Liver (tissue), 9 donors: ENCODE data around the gene DDAH2. TPM values are rescaled to one million over a fixed set of nuclear protein-coding genes. Genes with fewer than 3 reads are reported as not detected.

Experiments
- DNase-seq: peaks from one replicate; pipeline ENCODE4 v3.0.0-alpha.2; 2017; ENCODE audit warnings: low spot score
- H3K27ac ChIP-seq, 2 donors: one replicate each; pipeline ENCODE4 v1.7.0; 2013; ENCODE audit warnings: inconsistent platforms in 2 of 2, low read length in 2 of 2, control low read depth in 1 of 2, low read depth in 1 of 2, mild to moderate bottlenecking in 1 of 2
- H3K27me3 ChIP-seq, 4 donors: one replicate each; pipeline versions ENCODE4 v1.6.1 to v1.7.0; 2013; ENCODE audit warnings: low read length in 3 of 4, inconsistent platforms in 1 of 4, mild to moderate bottlenecking in 1 of 4, moderate library complexity in 1 of 4; ENCODE audit not compliant: control insufficient read depth in 4 of 4, insufficient read depth in 4 of 4
- H3K36me3 ChIP-seq, 4 donors: one replicate each; pipeline versions ENCODE4 v1.6.1 to v1.7.0; 2013; ENCODE audit warnings: low read length in 3 of 4, mild to moderate bottlenecking in 3 of 4, low read depth in 1 of 4, moderate library complexity in 1 of 4; ENCODE audit not compliant: control insufficient read depth in 4 of 4, insufficient read depth in 3 of 4
- H3K4me1 ChIP-seq, 4 donors: one replicate each; pipeline versions ENCODE4 v1.6.1 to v1.7.0; 2013; ENCODE audit warnings: low read length in 3 of 4, mild to moderate bottlenecking in 3 of 4, moderate library complexity in 1 of 4; ENCODE audit not compliant: control insufficient read depth in 4 of 4, insufficient read depth in 4 of 4
- H3K4me3 ChIP-seq, 3 donors: one replicate each; pipeline versions ENCODE4 v1.6.1 to v1.7.0; 2013; ENCODE audit warnings: low read length in 3 of 3, control low read depth in 1 of 3, low read depth in 1 of 3, mild to moderate bottlenecking in 1 of 3
- H3K9ac ChIP-seq, 2 donors: one replicate each; pipeline ENCODE4 v1.7.0; 2013; ENCODE audit warnings: low read length in 2 of 2, mild to moderate bottlenecking in 2 of 2, moderate library complexity in 2 of 2, control low read depth in 1 of 2, low read depth in 1 of 2
- H3K9me3 ChIP-seq, 4 donors: one replicate each; pipeline versions ENCODE4 v1.6.1 to v1.7.0; 2013; ENCODE audit warnings: low read length in 3 of 4; ENCODE audit not compliant: control insufficient read depth in 4 of 4
- ATF3 ChIP-seq: IDR thresholded peaks from 2 replicates; pipeline ENCODE4 v1.6.1; 2016; ENCODE audit warnings: antibody characterized with exemption
- CTCF ChIP-seq: fragments of 150-350 bp; IDR thresholded peaks from 2 replicates; pipeline ENCODE4 v1.5.1; 2017; ENCODE audit warnings: improper control_type of control experiment, low read depth, low read length; ENCODE audit not compliant: missing input control
- EGR1 ChIP-seq, 2 donors: IDR thresholded peaks; 2 replicates each; pipeline ENCODE4 v1.6.1; 2016 to 2018; ENCODE audit warnings: antibody characterized with exemption in 2 of 2, low read depth in 2 of 2
- FOXA1 ChIP-seq: IDR thresholded peaks from 2 replicates; pipeline ENCODE4 v1.6.1; 2016; ENCODE audit warnings: antibody characterized with exemption
- FOXA2 ChIP-seq: IDR thresholded peaks from 2 replicates; pipeline ENCODE4 v1.6.1; 2016; ENCODE audit warnings: antibody characterized with exemption
- GABPA ChIP-seq, 2 donors: IDR thresholded peaks in 1 of 2; conservative IDR thresholded peaks in 1 of 2; 2 replicates each; pipeline ENCODE4 v1.6.1; 2016; ENCODE audit warnings: antibody characterized with exemption in 2 of 2, mild to moderate bottlenecking in 1 of 2, moderate library complexity in 1 of 2
- HNF4A ChIP-seq, 2 donors: conservative IDR thresholded peaks; 2 replicates each; pipeline ENCODE4 v1.6.1; 2016; ENCODE audit warnings: antibody characterized with exemption in 2 of 2, mild to moderate bottlenecking in 2 of 2
- HNF4G ChIP-seq: IDR thresholded peaks from 2 replicates; pipeline ENCODE4 v1.6.1; 2016; ENCODE audit warnings: antibody characterized with exemption
- JUND ChIP-seq, 2 donors: IDR thresholded peaks; 2 replicates each; pipeline ENCODE4 v1.6.1; 2016; ENCODE audit warnings: antibody characterized with exemption in 2 of 2
- MAX ChIP-seq: IDR thresholded peaks from 2 replicates; pipeline ENCODE4 v1.6.1; 2016; ENCODE audit warnings: antibody characterized with exemption
- REST ChIP-seq: IDR thresholded peaks from 2 replicates; pipeline ENCODE4 v1.6.1; 2016; ENCODE audit warnings: antibody characterized with exemption, mild to moderate bottlenecking
- RXRA ChIP-seq, 2 donors: IDR thresholded peaks; 2 replicates each; pipeline ENCODE4 v1.6.1; 2017 to 2018; ENCODE audit warnings: antibody characterized with exemption in 2 of 2, mild to moderate bottlenecking in 1 of 2
- SP1 ChIP-seq: IDR thresholded peaks from 2 replicates; pipeline ENCODE4 v1.6.1; 2018; ENCODE audit warnings: antibody characterized with exemption, mild to moderate bottlenecking
- TAF1 ChIP-seq: conservative IDR thresholded peaks from 2 replicates; pipeline ENCODE4 v1.6.1; 2016; ENCODE audit warnings: antibody characterized with exemption, mild to moderate bottlenecking
- YY1 ChIP-seq: IDR thresholded peaks from 2 replicates; pipeline ENCODE4 v1.6.1; 2016; ENCODE audit warnings: antibody characterized with exemption, mild to moderate bottlenecking
- ZBTB33 ChIP-seq: IDR thresholded peaks from 2 replicates; pipeline ENCODE4 v1.6.1; 2016; ENCODE audit warnings: antibody characterized with exemption
- WGBS: extraction: QIAGEN DNeasy Blood & Tissue Kit; methylation state at CpG from one replicate; pipeline ENCODE4 v1.1.7; 2013; 5-methylcytosine and 5-hydroxymethylcytosine counted together
- polyA plus RNA-seq, 2 donors: library from polyadenylated mRNA; stranded (reverse) in 1 of 2; unstranded in 1 of 2; fragments of 200-250 nt in 1 of 2; fragments of >200 nt in 1 of 2; fragmentation: Nextera tagmentation in 1 of 2; extraction: Ambion mirVana in 1 of 2; gene quantifications; one replicate each; pipeline versions ENCODE4 v1.2.1 to v1.2.3, GENCODE V29; 2013 to 2015
- total RNA-seq, 2 donors: library from RNA; depleted of rRNA; stranded (reverse); fragments of >200 nt; gene quantifications; one replicate each; pipeline ENCODE4 v1.2.3, GENCODE V29; 2014
- donor health status: healthy.
- donor health status: healthy.
- donor health status: healthy.
- donor health status: healthy.
- donor health status: healthy.

The DDAH2 gene
- total and polyA plus RNA-seq, 4 donors: 19.8 to 31.4 (median 23.2) TPM

GRCh38 chr6:31744422-31744821 is 15.3 kb upstream of the DDAH2 start:
- Histone ChIP-seq H3K9ac (no peak overlapping the region), H3K9me3 (no peaks in the 10 kb centered on the region)

GRCh38 chr6:31742894-31743293 is 13.8 kb upstream of the DDAH2 start:
- Histone ChIP-seq H3K27ac (no peak overlapping the region), H3K9me3 (no peaks in the 10 kb centered on the region), H3K27me3 (no peaks in the 10 kb centered on the region), H3K36me3 (no peaks in the 10 kb centered on the region), H3K9ac (no peak overlapping the region), H3K4me1 (peaks cover 11 to 25% (median 21%) of the 10 kb centered on the region in 4 donors), H3K4me3 (no peak overlapping the region)
- no peak for DNase-seq
- 93% methylated on average over 3 of the region's 3 CpGs for WGBS
- no peak for TF ChIP-seq SP1
- TF ChIP-seq ATF3: no peak
- no peak for TF ChIP-seq CTCF
- TF ChIP-seq HNF4G: no peak
- TF ChIP-seq JUND (IDR thresholded peaks at IDR 0.05): no peak
- no peak for TF ChIP-seq YY1
- no peak for TF ChIP-seq ZBTB33
- no peak for TF ChIP-seq HNF4A (conservative IDR thresholded peaks at IDR 0.05)
- TF ChIP-seq REST: no peak
- TF ChIP-seq GABPA (IDR thresholded peaks at IDR 0.05 in 1 of 2, conservative IDR thresholded peaks at IDR 0.05 in 1 of 2): no peak
- TF ChIP-seq MAX: no peak
- no peak for TF ChIP-seq RXRA (IDR thresholded peaks at IDR 0.05)

More at GRCh38 chr6:31744422-31744821, 15.3 kb upstream of the DDAH2 start:
- H3K27ac ChIP-seq: no peak overlapping the region
- no peak for TF ChIP-seq YY1
- TF ChIP-seq EGR1 (IDR thresholded peaks at IDR 0.05; ENCODE audit: low read depth in 2 of 2): no peak
- TF ChIP-seq FOXA2: no peak
- no peak for TF ChIP-seq REST
- no peak for TF ChIP-seq ATF3
- TF ChIP-seq HNF4G: no peak
- no peak for TF ChIP-seq TAF1
- TF ChIP-seq SP1: no peak
- no peak for TF ChIP-seq FOXA1
- TF ChIP-seq GABPA (IDR thresholded peaks at IDR 0.05 in 1 of 2, conservative IDR thresholded peaks at IDR 0.05 in 1 of 2): no peak
- TF ChIP-seq HNF4A (conservative IDR thresholded peaks at IDR 0.05): no peak
- 80% methylated on average over 1 of the region's 1 CpG for WGBS
- H3K27me3 ChIP-seq: no peaks in the 10 kb centered on the region
- H3K36me3 ChIP-seq: no peaks in the 10 kb centered on the region
- no peak for DNase-seq
- H3K4me3 ChIP-seq: no peak overlapping the region
- H3K4me1 ChIP-seq: peaks cover 5 to 10% (median 7%) of the 10 kb centered on the region in 4 donors
